ENCODE data around the gene TCEANC2. TPM values are rescaled to one million over a fixed set of nuclear protein-coding genes. Genes with fewer than 3 reads are reported as not detected.

TCEANC2 gene
- total RNA-seq, 2 donors from 2014 or later, result 2.0 to 7.8 TPM

- no peak for DNase-seq (ENCODE audit: low spot score)
- Histone ChIP-seq H3K4me3 (no peak overlapping the region), H3K9me3 (no peaks in the 10 kb centered on the region), H3K27me3 (replicated peaks; ENCODE audit: insufficient read depth) (no peaks in the 10 kb centered on the region), H3K27ac (no peak overlapping the region), H3K36me3 (no peaks in the 10 kb centered on the region), H3K4me1 (ENCODE audit: control insufficient read depth in 1 of 2, low read depth in 2 of 2) (no peaks in the 10 kb centered on the region)
- no peak for TF ChIP-seq CTCF (IDR thresholded peaks at IDR 0.05)
- no peak for ATAC-seq (ENCODE audit: insufficient number of reproducible peaks, low FRiP score, low read depth)
Observed at GRCh38 chr1:54105736-54106269, 52.4 kb downstream of the TCEANC2 start.

GRCh38 chr1:54107131-54107530 is 53.7 kb downstream of the TCEANC2 start:
- DNase-seq (ENCODE audit: low spot score), result no peak
- H3K27me3 ChIP-seq (replicated peaks; ENCODE audit: insufficient read depth), result no peaks in the 10 kb centered on the region
- no peak for TF ChIP-seq CTCF (IDR thresholded peaks at IDR 0.05)
- H3K36me3 ChIP-seq, result no peaks in the 10 kb centered on the region
- no peaks in the 10 kb centered on the region for H3K9me3 ChIP-seq
- H3K27ac ChIP-seq, result no peak overlapping the region
- ATAC-seq (ENCODE audit: insufficient number of reproducible peaks, low FRiP score, low read depth), result no peak
- H3K4me1 ChIP-seq (ENCODE audit: control insufficient read depth in 1 of 2, low read depth in 2 of 2), result no peaks in the 10 kb centered on the region
- no peak overlapping the region for H3K4me3 ChIP-seq

- Histone ChIP-seq H3K4me3 (no peak overlapping the region), H3K9me3 (no peaks in the 10 kb centered on the region), H3K27me3 (replicated peaks; ENCODE audit: insufficient read depth) (no peaks in the 10 kb centered on the region), H3K4me1 (ENCODE audit: control insufficient read depth in 1 of 2, low read depth in 2 of 2) (no peaks in the 10 kb centered on the region), H3K27ac (no peak overlapping the region), H3K36me3 (no peaks in the 10 kb centered on the region)
- no peak for DNase-seq (ENCODE audit: low spot score)
- TF ChIP-seq CTCF (IDR thresholded peaks at IDR 0.05), result no peak
- ATAC-seq (ENCODE audit: insufficient number of reproducible peaks, low FRiP score, low read depth), result no peak
Observed at GRCh38 chr1:54108156-54108555, 54.7 kb downstream of the TCEANC2 start.

- Histone ChIP-seq H3K27me3 (replicated peaks; ENCODE audit: insufficient read depth) (no peaks in the 10 kb centered on the region), H3K4me1 (ENCODE audit: control insufficient read depth in 1 of 2, low read depth in 2 of 2) (no peaks in the 10 kb centered on the region), H3K4me3 (no peak overlapping the region), H3K27ac (no peak overlapping the region), H3K9me3 (no peaks in the 10 kb centered on the region), H3K36me3 (no peaks in the 10 kb centered on the region)
- DNase-seq (ENCODE audit: low spot score) (no peak), ATAC-seq (ENCODE audit: insufficient number of reproducible peaks, low FRiP score, low read depth) (no peak)
- TF ChIP-seq CTCF (IDR thresholded peaks at IDR 0.05), result no peak
Observed at GRCh38 chr1:54109129-54110090, 56.0 kb downstream of the TCEANC2 start.

GRCh38 chr1:54110996-54111395 is 57.6 kb downstream of the TCEANC2 start:
- TF ChIP-seq CTCF (IDR thresholded peaks at IDR 0.05), result no peak
- no peak overlapping the region for H3K4me3 ChIP-seq
- no peaks in the 10 kb centered on the region for H3K9me3 ChIP-seq
- no peaks in the 10 kb centered on the region for H3K27me3 ChIP-seq (replicated peaks; ENCODE audit: insufficient read depth)
- H3K4me1 ChIP-seq (ENCODE audit: control insufficient read depth in 1 of 2, low read depth in 2 of 2), result no peaks in the 10 kb centered on the region
- no peaks in the 10 kb centered on the region for H3K36me3 ChIP-seq
- ATAC-seq (ENCODE audit: insufficient number of reproducible peaks, low FRiP score, low read depth), result no peak
- DNase-seq (ENCODE audit: low spot score), result no peak
- H3K27ac ChIP-seq, result no peak overlapping the region
